HUES48 (cell line): ENCODE data around the gene TAF4.

Experiments
- H3K27ac ChIP-seq: one replicate; pipeline ENCODE4 v1.7.0; 2013; ENCODE audit warnings: low read depth, low read length, inconsistent platforms
- H3K27me3 ChIP-seq: 2 replicates; pipeline ENCODE4 v1.6.1; 2013; ENCODE audit warnings: mild to moderate bottlenecking, low read length; ENCODE audit not compliant: control insufficient read depth, insufficient read depth
- H3K36me3 ChIP-seq: 2 replicates; pipeline ENCODE4 v1.6.1; 2013; ENCODE audit warnings: low read length; ENCODE audit not compliant: control insufficient read depth, insufficient read depth
- H3K4me1 ChIP-seq: 2 replicates; pipeline ENCODE4 v1.6.1; 2013; ENCODE audit warnings: mild to moderate bottlenecking, low read length; ENCODE audit not compliant: control insufficient read depth, insufficient read depth
- H3K4me3 ChIP-seq: 2 replicates; pipeline ENCODE4 v1.5.1; 2013; ENCODE audit warnings: mild to moderate bottlenecking, low read depth, low read length
- H3K9ac ChIP-seq: 2 replicates; pipeline ENCODE4 v1.6.1; 2013; ENCODE audit warnings: mild to moderate bottlenecking, low read depth, low read length, moderate library complexity
- H3K9me3 ChIP-seq: 2 replicates; pipeline ENCODE4 v1.6.1; 2013; ENCODE audit warnings: low read length; ENCODE audit not compliant: control insufficient read depth, insufficient read depth

Gene TAF4

DNA sequence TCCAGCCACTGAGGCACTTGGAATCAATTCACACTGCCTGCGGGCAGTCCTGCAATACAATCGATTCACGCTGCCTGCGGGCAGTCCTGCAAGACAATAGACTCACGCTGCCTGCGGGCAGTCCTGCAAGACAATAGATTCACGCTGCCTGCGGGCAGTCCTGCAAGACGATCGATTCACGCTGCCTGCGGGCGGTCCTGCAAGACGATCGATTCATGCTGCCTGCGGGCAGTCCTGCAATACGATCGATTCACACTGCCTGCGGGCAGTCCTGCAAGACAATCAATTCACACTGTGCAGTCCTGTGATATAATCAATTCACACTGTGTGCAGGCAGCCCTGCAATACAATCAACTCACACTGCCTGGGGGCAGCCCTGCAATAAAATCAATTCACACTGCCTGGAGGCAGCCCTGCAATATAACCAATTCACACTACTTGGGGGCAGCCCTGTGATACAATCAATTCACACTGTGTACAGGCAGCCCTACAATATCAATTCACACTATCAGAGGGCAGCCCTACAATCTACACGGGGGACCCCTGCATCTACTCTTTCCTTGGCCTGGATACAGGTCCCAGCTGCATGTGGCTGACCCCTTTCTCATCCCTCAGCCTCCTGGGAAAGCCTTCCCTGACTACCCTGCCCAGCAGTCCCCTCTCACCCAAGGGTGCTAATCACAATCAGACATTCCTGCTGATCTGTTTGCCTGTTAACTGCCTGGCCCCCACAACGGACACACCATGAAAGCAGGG lies 10.4 kb downstream of the TAF4 start:
- Histone ChIP-seq H3K36me3 (peaks cover 12% of the 10 kb centered on the region), H3K9me3 (no peaks in the 10 kb centered on the region), H3K4me1 (no peaks in the 10 kb centered on the region), H3K4me3 (no peak overlapping the region), H3K27ac (no peak overlapping the region), H3K9ac (no peak overlapping the region), H3K27me3 (no peaks in the 10 kb centered on the region)

DNA sequence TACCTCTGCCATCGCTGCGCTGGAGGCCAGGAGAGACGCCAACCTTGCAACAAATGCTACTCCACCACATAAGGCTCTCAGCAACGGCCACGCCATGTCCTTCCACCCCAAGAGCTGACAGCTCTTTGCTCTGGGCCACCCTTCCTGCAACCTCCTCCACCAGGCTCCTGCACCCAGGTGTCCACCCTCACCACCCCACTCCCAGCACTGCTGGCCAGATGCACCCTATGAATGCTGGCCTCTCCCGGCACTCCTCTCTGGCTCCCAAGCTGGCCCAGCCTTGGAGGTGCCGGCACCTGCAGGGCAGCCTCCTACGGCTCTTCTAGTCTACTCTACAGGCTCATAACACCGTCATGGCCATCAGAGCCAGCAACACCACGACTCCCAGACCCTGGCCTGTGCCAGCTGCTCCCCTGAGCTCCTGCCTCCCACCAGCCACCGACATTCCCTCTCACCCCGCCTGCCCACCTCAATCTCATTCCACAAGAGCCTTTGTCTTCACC lies 11.2 kb downstream of the TAF4 start:
- Histone ChIP-seq H3K27ac (no peak overlapping the region), H3K36me3 (peaks cover 9% of the 10 kb centered on the region), H3K9ac (no peak overlapping the region), H3K9me3 (no peaks in the 10 kb centered on the region), H3K4me3 (no peak overlapping the region), H3K27me3 (no peaks in the 10 kb centered on the region), H3K4me1 (no peaks in the 10 kb centered on the region)

DNA sequence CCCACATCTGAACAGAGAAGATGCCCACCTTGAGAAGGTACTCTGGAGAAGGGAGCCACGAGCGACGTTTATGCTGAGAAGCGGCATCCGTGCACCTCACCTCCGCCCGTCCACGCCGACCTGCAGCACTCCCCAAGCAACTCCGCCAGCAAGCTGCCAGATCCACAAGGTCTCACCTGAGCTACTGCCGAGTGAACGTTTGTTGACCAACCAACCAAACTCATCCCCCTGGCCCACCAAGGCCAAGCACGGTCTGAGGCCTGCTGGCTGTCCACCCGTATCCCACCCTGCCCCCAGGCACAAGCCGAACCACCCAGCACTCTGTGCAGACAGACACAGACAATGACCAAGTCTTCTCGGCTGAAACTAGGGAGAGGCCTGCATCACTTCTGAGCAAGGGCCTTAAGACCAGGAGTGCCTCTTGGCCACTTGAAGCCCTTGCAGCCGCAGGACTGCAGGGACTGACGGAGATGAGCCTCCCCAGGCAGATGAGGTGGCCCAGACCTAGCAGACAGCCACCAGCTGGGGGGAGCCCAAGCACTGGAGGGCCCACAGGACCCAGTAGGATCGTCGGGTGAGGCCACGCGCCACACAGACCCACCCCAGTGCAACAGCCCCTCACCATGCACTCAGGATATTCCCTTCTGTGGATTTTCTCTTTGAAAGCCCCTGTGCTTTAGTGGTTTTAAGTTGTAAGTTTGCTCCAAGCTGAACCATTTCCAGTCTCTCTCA lies 12.1 kb downstream of the TAF4 start:
- no peaks in the 10 kb centered on the region for H3K9me3 ChIP-seq
- H3K4me3 ChIP-seq, result no peak overlapping the region
- no peaks in the 10 kb centered on the region for H3K27me3 ChIP-seq
- H3K36me3 ChIP-seq, result 0 out of 2 replicates have a peak, but pooled peaks cover 5% of the 10 kb centered on the region
- H3K9ac ChIP-seq, result no peak overlapping the region
- no peaks in the 10 kb centered on the region for H3K4me1 ChIP-seq
- no peak overlapping the region for H3K27ac ChIP-seq

DNA sequence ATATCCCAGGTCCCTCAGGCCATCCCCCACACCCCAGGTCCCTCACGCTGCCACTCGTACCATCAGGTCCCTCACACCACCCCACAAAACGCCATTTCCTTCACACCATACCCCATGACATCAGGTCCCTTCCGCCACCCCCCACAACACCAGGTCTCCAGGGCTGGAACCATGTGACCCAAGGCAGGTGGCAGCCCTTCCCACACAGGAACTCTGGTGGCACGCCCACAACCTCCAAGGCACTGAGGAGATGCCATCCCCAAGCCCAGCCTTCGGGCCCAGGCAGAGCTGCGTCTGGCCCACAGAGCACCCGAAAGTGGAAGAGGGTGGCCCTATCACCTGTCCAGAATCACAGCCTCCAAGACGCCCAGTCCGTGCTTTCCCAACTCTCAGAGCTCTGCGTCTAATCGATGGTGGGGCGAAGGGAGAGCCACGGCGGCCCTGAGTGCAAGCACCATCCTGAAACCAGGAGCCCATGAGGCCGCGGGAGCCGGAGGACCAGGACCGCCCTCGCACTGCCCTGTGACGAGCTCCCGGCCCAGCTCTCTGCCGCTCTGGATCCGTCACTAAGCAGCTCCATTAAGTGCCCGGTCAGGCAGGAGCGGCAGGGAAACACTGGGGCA lies 12.7 kb downstream of the TAF4 start:
- Histone ChIP-seq H3K4me1 (peaks cover 6% of the 10 kb centered on the region; the same call in 1 of the 2 replicates), H3K9ac (no peak overlapping the region), H3K27ac (no peak overlapping the region), H3K4me3 (no peak overlapping the region), H3K27me3 (no peaks in the 10 kb centered on the region), H3K9me3 (no peaks in the 10 kb centered on the region), H3K36me3 (0 out of 2 replicates have a peak, but pooled peaks cover 5% of the 10 kb centered on the region)

DNA sequence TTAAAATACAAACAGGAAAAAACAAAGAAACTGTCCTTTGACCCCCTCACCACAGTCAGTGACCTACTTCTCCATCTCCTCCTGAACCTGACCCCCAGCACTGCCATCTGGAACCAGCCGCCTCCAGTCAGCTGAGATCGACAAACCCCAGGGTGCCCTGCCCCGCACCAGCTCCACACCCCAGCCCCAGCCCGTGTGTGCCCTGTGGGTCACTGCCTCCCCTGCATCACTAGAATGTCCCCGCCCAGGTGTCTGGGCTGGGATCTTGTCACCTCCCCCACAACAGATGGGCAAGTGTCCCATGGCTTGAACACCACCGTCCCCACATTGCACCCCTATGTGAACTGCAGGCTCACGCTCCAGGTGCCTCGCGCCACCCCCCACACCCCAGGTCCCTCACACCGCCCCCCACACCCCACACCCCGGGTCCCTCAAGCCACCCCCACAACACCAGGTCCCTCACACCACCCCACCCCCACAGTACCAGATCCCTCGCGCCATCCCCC lies 13.3 kb downstream of the TAF4 start:
- H3K4me1 ChIP-seq, result peaks cover 11% of the 10 kb centered on the region
- H3K9me3 ChIP-seq, result no peaks in the 10 kb centered on the region
- H3K36me3 ChIP-seq, result 0 out of 2 replicates have a peak, but pooled peaks cover 5% of the 10 kb centered on the region

DNA sequence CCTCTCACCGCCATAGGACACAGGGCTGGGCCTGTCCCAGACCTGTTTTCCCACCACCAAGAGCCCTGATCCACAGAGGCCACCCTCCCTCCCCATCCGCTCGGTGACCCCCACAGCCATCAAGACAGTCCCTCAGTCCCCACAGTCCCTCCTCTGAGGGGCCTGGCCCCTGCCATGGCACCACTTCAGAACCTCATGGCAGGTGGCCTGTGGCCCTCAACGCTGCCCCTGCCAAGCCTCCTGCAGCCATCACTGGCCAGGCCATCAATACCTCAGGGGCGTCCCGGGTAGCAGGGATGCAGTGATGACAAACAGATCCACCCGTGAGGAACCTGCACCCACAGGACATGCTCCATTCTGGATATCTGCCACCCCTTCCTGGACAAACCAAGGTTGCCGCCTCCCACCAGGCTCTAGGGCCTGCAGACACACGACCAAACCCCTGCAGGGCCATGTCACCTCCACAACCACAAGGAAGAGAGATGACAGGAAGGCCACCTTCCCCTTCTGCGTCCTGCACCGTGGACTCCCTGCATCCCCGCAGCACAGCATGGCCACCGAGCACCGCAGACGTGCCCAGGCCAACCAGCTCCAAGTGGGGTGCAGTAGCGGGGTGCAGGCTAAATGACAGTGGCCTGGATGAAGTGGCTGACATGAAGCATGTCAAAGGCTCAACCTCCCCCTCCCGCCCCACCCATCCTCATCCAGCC lies 14.0 kb downstream of the TAF4 start:
- no peak overlapping the region for H3K27ac ChIP-seq
- 0 out of 2 replicates have a peak, but pooled peaks cover 5% of the 10 kb centered on the region for H3K36me3 ChIP-seq
- H3K9ac ChIP-seq, result no peak overlapping the region
- H3K4me3 ChIP-seq, result no peak overlapping the region
- peaks cover 18% of the 10 kb centered on the region for H3K4me1 ChIP-seq
- H3K27me3 ChIP-seq, result no peaks in the 10 kb centered on the region
- no peaks in the 10 kb centered on the region for H3K9me3 ChIP-seq

More for the DNA sequence above, 13.3 kb downstream of the TAF4 start:
- no peak overlapping the region for H3K9ac ChIP-seq
- no peak overlapping the region for H3K4me3 ChIP-seq
- H3K27me3 ChIP-seq, result no peaks in the 10 kb centered on the region
- H3K27ac ChIP-seq, result no peak overlapping the region

DNA sequence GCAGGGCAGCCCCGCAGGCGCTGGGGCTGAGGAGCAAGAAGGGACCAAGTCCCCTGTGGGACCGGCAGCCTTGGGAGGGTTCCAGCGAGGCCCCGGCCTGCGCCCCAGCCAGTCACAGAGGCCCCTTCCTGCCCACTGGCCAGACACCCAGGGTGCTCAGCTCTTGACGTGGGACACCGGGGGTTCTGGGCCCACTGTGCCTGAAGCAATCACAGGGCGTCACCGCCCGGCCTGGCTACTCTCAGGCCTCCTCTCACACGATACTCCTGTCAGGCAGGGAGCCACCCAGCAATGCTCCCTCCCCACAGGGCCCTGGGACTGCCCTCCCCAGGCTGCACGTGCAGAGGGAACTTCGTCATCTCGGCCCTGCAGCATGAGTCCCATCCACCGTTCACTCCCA lies 14.5 kb downstream of the TAF4 start:
- no peaks in the 10 kb centered on the region for H3K9me3 ChIP-seq
- H3K4me3 ChIP-seq, result no peak overlapping the region
- 0 out of 2 replicates have a peak, but pooled peaks cover 5% of the 10 kb centered on the region for H3K36me3 ChIP-seq
- no peak overlapping the region for H3K9ac ChIP-seq
- H3K27me3 ChIP-seq, result no peaks in the 10 kb centered on the region
- peaks cover 24% of the 10 kb centered on the region for H3K4me1 ChIP-seq
- H3K27ac ChIP-seq, result no peak overlapping the region

DNA sequence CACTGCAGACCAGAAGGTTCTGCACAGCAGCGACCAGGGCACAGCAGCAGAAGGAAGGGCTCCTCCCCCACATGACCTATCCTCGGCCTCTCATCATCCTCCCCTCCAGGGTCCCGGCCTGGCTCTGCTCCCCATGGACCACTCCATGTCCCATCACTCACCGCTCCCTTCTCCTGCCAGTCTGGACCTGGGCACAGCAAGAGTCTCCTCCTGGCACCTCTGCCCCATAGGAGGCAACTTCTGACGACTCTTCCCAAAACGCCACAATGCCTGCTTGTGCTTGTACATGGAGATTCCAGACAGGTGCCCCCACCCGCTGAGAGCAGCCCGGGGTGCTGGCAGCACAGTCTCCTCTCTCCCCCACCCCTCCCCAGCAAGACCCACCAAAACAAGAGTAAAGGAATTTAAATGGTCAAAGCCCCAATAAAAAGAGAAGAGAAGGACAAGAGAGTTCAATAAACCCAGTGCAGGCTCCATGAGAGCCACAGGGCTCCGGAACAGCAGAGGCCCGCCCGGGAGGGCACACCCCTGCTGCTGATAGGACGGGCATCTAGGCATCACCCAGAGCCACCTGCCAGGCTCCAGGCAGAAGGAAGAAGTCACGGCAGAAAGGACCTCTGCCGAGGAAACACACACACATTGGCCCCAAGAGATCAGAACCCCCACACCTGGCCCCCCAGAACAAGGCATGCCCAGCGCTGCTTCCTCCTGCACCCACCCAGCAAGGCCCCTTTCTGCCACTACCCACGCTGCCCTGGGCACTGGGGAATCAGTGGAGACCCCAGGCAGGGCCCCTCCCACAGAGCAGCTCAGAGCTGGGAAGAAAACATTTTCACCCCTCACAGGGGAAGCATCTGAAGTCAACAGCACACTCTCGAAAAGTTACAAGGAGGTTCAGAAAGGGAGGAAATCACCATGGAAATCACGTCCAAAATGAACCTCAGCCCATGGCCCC lies 15.2 kb downstream of the TAF4 start:
- no peak overlapping the region for H3K4me3 ChIP-seq
- 0 out of 2 replicates have a peak, but pooled peaks cover 5% of the 10 kb centered on the region for H3K36me3 ChIP-seq
- H3K27ac ChIP-seq, result no peak overlapping the region
- peaks cover 30% of the 10 kb centered on the region for H3K4me1 ChIP-seq
- H3K9ac ChIP-seq, result no peak overlapping the region
- no peaks in the 10 kb centered on the region for H3K27me3 ChIP-seq
- H3K9me3 ChIP-seq, result no peaks in the 10 kb centered on the region

DNA sequence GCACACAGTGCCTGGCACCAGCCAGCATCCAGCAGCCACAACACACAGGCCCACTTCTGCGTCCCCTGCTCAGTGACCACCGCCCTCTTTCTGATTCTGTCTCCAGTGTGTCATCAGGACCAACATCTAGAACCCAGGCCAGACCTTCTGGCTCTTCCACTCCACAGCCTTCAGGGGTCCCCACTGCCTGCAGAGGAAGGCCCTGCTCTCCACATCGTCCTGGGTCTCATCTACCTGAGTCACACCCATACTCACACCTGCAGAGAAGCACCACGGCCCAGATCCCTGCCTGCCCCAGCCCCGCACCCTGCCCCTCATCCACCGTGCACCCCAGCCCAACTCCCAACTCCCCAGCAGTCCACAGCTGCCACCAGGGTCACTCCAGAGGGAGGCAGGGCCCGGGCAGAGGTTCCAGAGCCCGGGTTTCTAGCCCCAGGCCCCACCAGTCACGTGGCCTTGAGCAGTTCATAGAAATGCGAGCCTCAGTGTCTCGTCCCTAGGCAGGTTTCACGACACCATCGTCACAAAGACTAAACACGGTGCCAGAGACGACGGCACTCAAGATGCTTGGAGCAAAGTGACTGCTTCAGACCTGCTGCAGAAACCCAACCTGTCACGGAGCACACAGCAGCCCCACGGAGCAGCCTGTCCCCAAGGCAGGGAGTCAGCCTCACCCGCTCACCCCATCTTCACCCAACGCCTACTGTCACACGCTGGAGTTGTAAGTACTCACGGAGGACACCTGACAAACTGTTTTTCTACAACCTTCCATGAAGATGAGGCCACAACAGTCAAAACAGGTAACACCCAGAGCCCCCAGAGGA lies 16.1 kb downstream of the TAF4 start:
- Histone ChIP-seq H3K4me1 (peaks cover 37% of the 10 kb centered on the region), H3K9ac (no peak overlapping the region), H3K27ac (no peak overlapping the region), H3K36me3 (0 out of 2 replicates have a peak, but pooled peaks cover 5% of the 10 kb centered on the region), H3K9me3 (no peaks in the 10 kb centered on the region), H3K27me3 (no peaks in the 10 kb centered on the region), H3K4me3 (no peak overlapping the region)
